ENCODE data around the gene CDK14.

GRCh38 chr7:90988516-90988915 is 392.4 kb downstream of the CDK14 start:
- TF ChIP-seq EP300 (IDR thresholded peaks at IDR 0.05) (no peak), POLR2AphosphoS5 (IDR thresholded peaks at IDR 0.05) (no peak), CTCF (IDR thresholded peaks at IDR 0.05) (no peak), POLR2A (IDR thresholded peaks at IDR 0.05) (no peak)
